H1 (cell line): Measurements from ENCODE around the gene PDGFRA. TPM values are rescaled to one million over a fixed set of nuclear protein-coding genes. Genes with fewer than 3 reads are reported as not detected.

ENCODE experiments used
- BCL11A ChIP-seq, 2 experiments: IDR thresholded peaks; one replicate each; pipeline ENCODE4 v1.6.1; 2011; ENCODE audit warnings: low read depth in 2 of 2, low read length in 2 of 2, mild to moderate bottlenecking in 2 of 2
- GABPA ChIP-seq: IDR thresholded peaks from 2 replicates; pipeline ENCODE4 v1.6.1; 2011; ENCODE audit warnings: mild to moderate bottlenecking, low read length, moderate library complexity, borderline replicate concordance; ENCODE audit not compliant: insufficient read depth
- NRF1 ChIP-seq: IDR thresholded peaks from 2 replicates; pipeline ENCODE4 v1.6.1; 2011; ENCODE audit warnings: mild to moderate bottlenecking, low read depth, low read length, improper control_type of control experiment
- RFX5 ChIP-seq: IDR thresholded peaks from 2 replicates; pipeline ENCODE4 v1.6.1; 2011; ENCODE audit warnings: low read depth, low read length, improper control_type of control experiment, borderline replicate concordance
- SIX5 ChIP-seq: IDR thresholded peaks from 2 replicates; pipeline ENCODE4 v1.6.1; 2011; ENCODE audit warnings: mild to moderate bottlenecking, low read depth, low read length
- SRF ChIP-seq: IDR thresholded peaks from 2 replicates; pipeline ENCODE4 v1.6.1; 2011; ENCODE audit warnings: mild to moderate bottlenecking, low read depth, low read length, moderate library complexity
- ZNF274 ChIP-seq: IDR thresholded peaks from 2 replicates; pipeline ENCODE4 v1.7.0; 2012; ENCODE audit warnings: low read length, borderline replicate concordance; ENCODE audit errors: extremely low read depth
- polyA plus RNA-seq, 7 experiments: library from polyadenylated mRNA; depleted of rRNA in 3 of 7; stranded (reverse) in 5 of 7; unstranded in 2 of 7; fragments of >200 nt in 5 of 7; fragments of 200-250 nt in 2 of 7; gene quantifications; 1 replicate in 5 of 7; 2 replicates in 1 of 7; 4 replicates in 1 of 7; pipeline versions ENCODE4 v1.2.1 to v1.2.3, GENCODE V29; 2011 to 2013; ENCODE audit warnings: missing spikeins in 2 of 7, mixed read lengths in 2 of 7
- total RNA-seq: library from RNA; stranded (reverse); fragmentation: NEBNext Ultra II Directional; extraction: Animal tissue kit (Norgen Biotek cat#: 25700); gene quantifications from 2 replicates; pipeline ENCODE4 v1.2.1, GENCODE V29; 2021

The PDGFRA gene
- total and polyA plus RNA-seq, 2 of the 8 experiments (the other 6 are each of a cell fraction or from before 2014, with no cell fraction given): 1.4 to 3.4 TPM

DNA sequence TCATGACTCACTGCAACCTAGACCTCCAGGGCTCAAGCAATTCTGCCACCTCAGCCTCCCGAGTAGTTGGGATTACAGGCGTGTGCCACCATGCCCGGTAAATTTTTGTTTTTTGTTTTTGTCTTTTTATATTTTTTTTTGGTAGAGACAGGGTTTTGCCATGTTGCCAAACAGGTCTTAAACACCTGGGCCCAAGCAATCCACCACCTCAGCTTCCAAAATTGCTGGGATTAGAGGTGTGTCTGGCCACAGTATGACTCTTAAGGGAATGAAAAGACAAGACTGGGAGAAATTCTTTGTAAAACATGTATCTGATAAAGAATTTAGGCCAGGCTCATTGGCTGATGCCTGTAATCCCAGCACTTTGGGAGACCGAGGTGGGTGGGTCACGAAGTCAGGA lies 29.2 kb upstream of the PDGFRA start (continued):
- TF ChIP-seq ZNF274: no peak
- TF ChIP-seq SRF: no peak
- TF ChIP-seq NRF1: no peak
- TF ChIP-seq RFX5: no peak
- no peak for TF ChIP-seq SIX5
- no peak for TF ChIP-seq BCL11A (IDR thresholded peaks at IDR 0.05; ENCODE audit: low read depth in 2 of 2, low read length in 2 of 2)
- TF ChIP-seq GABPA: no peak
